ENCODE results near the gene ZNF860.
"Not testable (repeated sequence)": the region's sequence is repeated elsewhere in the genome, so short reads cannot be mapped to it uniquely, and the experiment has no call there.

Gene ZNF860

GRCh38 chr3:32000877-32001276 lies 19.3 kb downstream of the ZNF860 start:
- no peak for DNase-seq

- DNase-seq: no peak
Measured at GRCh38 chr3:32002561-32003368, 21.2 kb downstream of the ZNF860 start.

GRCh38 chr3:32003380-32003779 lies 21.8 kb downstream of the ZNF860 start:
- DNase-seq: no peak

GRCh38 chr3:32004113-32004765 lies 22.7 kb downstream of the ZNF860 start:
- DNase-seq: no peak

- DNase-seq: no peak
Measured at GRCh38 chr3:32009101-32009500, 27.6 kb downstream of the ZNF860 start.

GRCh38 chr3:32009957-32010356 lies 28.4 kb downstream of the ZNF860 start:
- no peak for DNase-seq

GRCh38 chr3:32010699-32011098 lies 29.1 kb downstream of the ZNF860 start:
- not testable (repeated sequence) for DNase-seq

- DNase-seq: not testable (repeated sequence)
Measured at GRCh38 chr3:32015638-32016037, 34.1 kb downstream of the ZNF860 start.

- DNase-seq: no peak
Measured at GRCh38 chr3:32017286-32017685, 35.7 kb downstream of the ZNF860 start.

- no peak for DNase-seq
Measured at GRCh38 chr3:32018757-32019564, 37.4 kb downstream of the ZNF860 start.

- no peak for DNase-seq
Measured at GRCh38 chr3:32021155-32021554, 39.6 kb downstream of the ZNF860 start.

- DNase-seq: no peak
Measured at GRCh38 chr3:32021748-32022147, 40.2 kb downstream of the ZNF860 start.

GRCh38 chr3:32022947-32023346 lies 41.4 kb downstream of the ZNF860 start:
- no peak for DNase-seq

GRCh38 chr3:32026593-32026992 lies 45.0 kb downstream of the ZNF860 start:
- DNase-seq: no peak

- DNase-seq: no peak
Measured at GRCh38 chr3:32037932-32038267, 56.4 kb downstream of the ZNF860 start.

- DNase-seq: no peak
Measured at GRCh38 chr3:32041316-32041715, 59.8 kb downstream of the ZNF860 start.

Data from activated naive CD4-positive, alpha-beta T cell (primary cell).